ENCODE measurements around the gene NKG7.
"Not testable (repeated sequence)": the region's sequence is repeated elsewhere in the genome, so short reads cannot be mapped to it uniquely, and the experiment has no call there.

DNA sequence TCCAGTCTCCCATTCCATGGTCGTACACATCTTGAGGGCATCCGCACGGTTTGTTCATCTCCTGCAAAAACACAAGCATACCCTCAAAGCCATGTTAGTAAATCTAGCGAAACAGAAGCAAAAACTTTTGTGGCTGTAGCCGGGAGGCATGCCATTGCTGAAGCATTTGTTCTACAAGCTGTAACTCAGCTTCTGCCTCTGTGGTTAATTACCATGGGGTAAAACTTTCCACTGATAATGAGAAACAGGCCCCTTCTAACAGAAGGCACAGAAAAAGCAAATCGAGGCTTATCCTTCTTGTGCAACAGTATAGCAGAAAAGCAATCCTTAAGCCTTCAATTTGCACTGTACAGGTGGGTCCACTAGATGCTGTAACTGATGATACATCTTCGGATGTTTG lies 27.5 kb upstream of the NKG7 start:
- not testable (repeated sequence) for TF ChIP-seq TAF1 (conservative IDR thresholded peaks at IDR 0.05)
- TF ChIP-seq, protein P1, sequence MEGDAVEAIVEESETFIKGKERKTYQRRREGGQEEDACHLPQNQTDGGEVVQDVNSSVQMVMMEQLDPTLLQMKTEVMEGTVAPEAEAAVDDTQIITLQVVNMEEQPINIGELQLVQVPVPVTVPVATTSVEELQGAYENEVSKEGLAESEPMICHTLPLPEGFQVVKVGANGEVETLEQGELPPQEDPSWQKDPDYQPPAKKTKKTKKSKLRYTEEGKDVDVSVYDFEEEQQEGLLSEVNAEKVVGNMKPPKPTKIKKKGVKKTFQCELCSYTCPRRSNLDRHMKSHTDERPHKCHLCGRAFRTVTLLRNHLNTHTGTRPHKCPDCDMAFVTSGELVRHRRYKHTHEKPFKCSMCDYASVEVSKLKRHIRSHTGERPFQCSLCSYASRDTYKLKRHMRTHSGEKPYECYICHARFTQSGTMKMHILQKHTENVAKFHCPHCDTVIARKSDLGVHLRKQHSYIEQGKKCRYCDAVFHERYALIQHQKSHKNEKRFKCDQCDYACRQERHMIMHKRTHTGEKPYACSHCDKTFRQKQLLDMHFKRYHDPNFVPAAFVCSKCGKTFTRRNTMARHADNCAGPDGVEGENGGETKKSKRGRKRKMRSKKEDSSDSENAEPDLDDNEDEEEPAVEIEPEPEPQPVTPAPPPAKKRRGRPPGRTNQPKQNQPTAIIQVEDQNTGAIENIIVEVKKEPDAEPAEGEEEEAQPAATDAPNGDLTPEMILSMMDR (IDR thresholded peaks at IDR 0.05; ENCODE audit: low read depth, low read length, missing input control), result not testable (repeated sequence)
- TF ChIP-seq, protein P2, sequence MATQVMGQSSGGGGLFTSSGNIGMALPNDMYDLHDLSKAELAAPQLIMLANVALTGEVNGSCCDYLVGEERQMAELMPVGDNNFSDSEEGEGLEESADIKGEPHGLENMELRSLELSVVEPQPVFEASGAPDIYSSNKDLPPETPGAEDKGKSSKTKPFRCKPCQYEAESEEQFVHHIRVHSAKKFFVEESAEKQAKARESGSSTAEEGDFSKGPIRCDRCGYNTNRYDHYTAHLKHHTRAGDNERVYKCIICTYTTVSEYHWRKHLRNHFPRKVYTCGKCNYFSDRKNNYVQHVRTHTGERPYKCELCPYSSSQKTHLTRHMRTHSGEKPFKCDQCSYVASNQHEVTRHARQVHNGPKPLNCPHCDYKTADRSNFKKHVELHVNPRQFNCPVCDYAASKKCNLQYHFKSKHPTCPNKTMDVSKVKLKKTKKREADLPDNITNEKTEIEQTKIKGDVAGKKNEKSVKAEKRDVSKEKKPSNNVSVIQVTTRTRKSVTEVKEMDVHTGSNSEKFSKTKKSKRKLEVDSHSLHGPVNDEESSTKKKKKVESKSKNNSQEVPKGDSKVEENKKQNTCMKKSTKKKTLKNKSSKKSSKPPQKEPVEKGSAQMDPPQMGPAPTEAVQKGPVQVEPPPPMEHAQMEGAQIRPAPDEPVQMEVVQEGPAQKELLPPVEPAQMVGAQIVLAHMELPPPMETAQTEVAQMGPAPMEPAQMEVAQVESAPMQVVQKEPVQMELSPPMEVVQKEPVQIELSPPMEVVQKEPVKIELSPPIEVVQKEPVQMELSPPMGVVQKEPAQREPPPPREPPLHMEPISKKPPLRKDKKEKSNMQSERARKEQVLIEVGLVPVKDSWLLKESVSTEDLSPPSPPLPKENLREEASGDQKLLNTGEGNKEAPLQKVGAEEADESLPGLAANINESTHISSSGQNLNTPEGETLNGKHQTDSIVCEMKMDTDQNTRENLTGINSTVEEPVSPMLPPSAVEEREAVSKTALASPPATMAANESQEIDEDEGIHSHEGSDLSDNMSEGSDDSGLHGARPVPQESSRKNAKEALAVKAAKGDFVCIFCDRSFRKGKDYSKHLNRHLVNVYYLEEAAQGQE (IDR thresholded peaks at IDR 0.05), result not testable (repeated sequence)
